AG04449 (cell line): ENCODE results near the gene DUS3L.

Experiments used
- CTCF ChIA-PET: fragments of 350-600 bp; formaldehyde crosslinking; extraction: SDS; loops from one replicate; lab custom pipeline; 2021; ENCODE audit warnings: antibody characterized with exemption; lab: Yijun Ruan, JAX
- POLR2A ChIA-PET: fragments of 400-600, 350-600 bp; formaldehyde crosslinking; extraction: SDS; loops from one replicate; lab custom pipeline; 2020; ENCODE audit warnings: antibody characterized with exemption, inconsistent platforms; lab: Yijun Ruan, JAX
- DNase-seq: peaks from one replicate; pipeline ENCODE4 v3.0.0-alpha.2; 2010; ENCODE audit warnings: low read depth, low spot score
- H3K4me3 ChIP-seq: 2 replicates; pipeline ENCODE4 v1.5.1; 2011; ENCODE audit warnings: low read depth, mild to moderate bottlenecking, control low read depth, low read length
- CTCF ChIP-seq: IDR thresholded peaks from one replicate; pipeline ENCODE4 v1.5.1; 2011; ENCODE audit warnings: mild to moderate bottlenecking, moderate library complexity, low read length, control low read depth, inconsistent platforms; ENCODE audit not compliant: insufficient read depth; ENCODE audit errors: missing control alignments

DUS3L gene

GRCh38 chr19:5817218-5817617, 26.3 kb upstream of the DUS3L start:
- TF ChIP-seq CTCF, result no peak
- no peak overlapping the region for H3K4me3 ChIP-seq
- DNase-seq, result no peak
- ChIA-PET CTCF (no interaction called here), POLR2A (interaction anchor here (1.2 kb wide), 1 partner anchor 11 kb away, joined by 4 read pairs; no protein-coding TSS in a partner anchor)

GRCh38 chr19:5814852-5815246, 23.9 kb upstream of the DUS3L start:
- POLR2A ChIA-PET, result no interaction called here
- no peak overlapping the region for H3K4me3 ChIP-seq
- CTCF ChIA-PET, result interaction anchor here (4.5 kb wide), 1 partner anchor 11 kb away, joined by 27 read pairs; the partner anchor contains the start of gene NRTN
- TF ChIP-seq CTCF, result no peak
- DNase-seq, result no peak

- DNase-seq, result no peak
- TF ChIP-seq CTCF, result no peak
- ChIA-PET POLR2A (no interaction called here), CTCF (interaction anchor here (4.5 kb wide), 1 partner anchor 10 kb away, joined by 27 read pairs; the partner anchor contains the start of gene NRTN)
- H3K4me3 ChIP-seq, result no peak overlapping the region
Measured at GRCh38 chr19:5814123-5814851, 23.3 kb upstream of the DUS3L start.

- POLR2A ChIA-PET, result no interaction called here
Measured at GRCh38 chr19:5811117-5811516, 20.2 kb upstream of the DUS3L start.

GRCh38 chr19:5809469-5809868, 18.5 kb upstream of the DUS3L start:
- ChIA-PET POLR2A (no interaction called here), CTCF (no interaction called here)
- no peak overlapping the region for H3K4me3 ChIP-seq
- TF ChIP-seq CTCF, result no peak
- no peak for DNase-seq

More at GRCh38 chr19:5811117-5811516, 20.2 kb upstream of the DUS3L start:
- no peak overlapping the region for H3K4me3 ChIP-seq
- TF ChIP-seq CTCF, result no peak
- CTCF ChIA-PET, result interaction anchor here (0.8 kb wide), 1 partner anchor 12 kb away, joined by 3 read pairs; no protein-coding TSS in a partner anchor
- no peak for DNase-seq

- ChIA-PET CTCF (interaction anchor here (0.8 to 3.3 kb wide), 5 partner anchors 15 to 229 kb away, joined by 3 to 12 read pairs (median 7); partner anchors contain the start of genes FUT3 and NDUFA11), POLR2A (no interaction called here)
- no peak overlapping the region for H3K4me3 ChIP-seq
- TF ChIP-seq CTCF, result no peak
- no peak for DNase-seq
Measured at GRCh38 chr19:5809053-5809452, 18.1 kb upstream of the DUS3L start.
